Brain pericyte (primary cell): Measurements from ENCODE around the gene CA9.
A peak's percentile ranks its signal among the peaks of the same experiment; 100 is the strongest.
"Not testable (repeated sequence)": the region's sequence is repeated elsewhere in the genome, so short reads cannot be mapped to it uniquely, and the experiment has no call there.

Source experiments
- DNase-seq: peaks from one replicate; pipeline ENCODE4 v3.0.0-alpha.2; 2012; ENCODE audit warnings: low read depth, low spot score

Gene CA9

GRCh38 chr9:35673132-35674024, at the start of gene CA9:
Gene CA9 (plus strand): TSS chr9:35673928. CDS start chr9:35673960, 32 bp downstream.
- DNase-seq = no peak

GRCh38 chr9:35627575-35627974, 46.2 kb upstream of the CA9 start:
- DNase-seq = no peak

GRCh38 chr9:35628389-35628991, 45.2 kb upstream of the CA9 start:
- no peak for DNase-seq

GRCh38 chr9:35629597-35629996, 44.1 kb upstream of the CA9 start:
- DNase-seq = no peak

GRCh38 chr9:35635730-35636129, 38.0 kb upstream of the CA9 start:
- no peak for DNase-seq

GRCh38 chr9:35636135-35636876, 37.4 kb upstream of the CA9 start:
- DNase-seq = no peak

GRCh38 chr9:35636877-35637246, 36.9 kb upstream of the CA9 start:
- DNase-seq = not testable (repeated sequence)

- not testable (repeated sequence) for DNase-seq
Measured at GRCh38 chr9:35637427-35637955, 36.2 kb upstream of the CA9 start.

- DNase-seq = not testable (repeated sequence)
Measured at GRCh38 chr9:35638751-35639150, 35.0 kb upstream of the CA9 start.

- DNase-seq = not testable (repeated sequence)
Measured at GRCh38 chr9:35639225-35639624, 34.5 kb upstream of the CA9 start.

- DNase-seq = no peak
Measured at GRCh38 chr9:35639631-35640030, 34.1 kb upstream of the CA9 start.

- not testable (repeated sequence) for DNase-seq
Measured at GRCh38 chr9:35640431-35640830, 33.3 kb upstream of the CA9 start.

- not testable (repeated sequence) for DNase-seq
Measured at GRCh38 chr9:35641478-35641877, 32.2 kb upstream of the CA9 start.

- no peak for DNase-seq
Measured at GRCh38 chr9:35643046-35643445, 30.7 kb upstream of the CA9 start.

GRCh38 chr9:35645736-35646135, 28.0 kb upstream of the CA9 start:
- not testable (repeated sequence) for DNase-seq

GRCh38 chr9:35646153-35646532, 27.6 kb upstream of the CA9 start:
- no peak for DNase-seq

GRCh38 chr9:35646533-35647265, 27.0 kb upstream of the CA9 start:
- peak; percentile 69 for DNase-seq

GRCh38 chr9:35649431-35650340, 24.0 kb upstream of the CA9 start:
- no peak for DNase-seq

- no peak for DNase-seq
Measured at GRCh38 chr9:35650341-35651158, 23.2 kb upstream of the CA9 start, which contains the start of gene SIT1. Gene SIT1 (minus strand): TSS chr9:35650931. CDS start chr9:35650853, 78 bp downstream.
